Left forelimb (tissue), 1 donor: ENCODE measurements around the gene TBC1D22A.

Experiments
- DNase-seq: peaks from one replicate; pipeline ENCODE4 v3.0.0-alpha.2; 2018; ENCODE audit warnings: low spot score

The TBC1D22A gene

GRCh38 chr22:46835693-46836092, 73.2 kb downstream of the TBC1D22A start:
- no peak for DNase-seq

GRCh38 chr22:46841522-46841921, 79.1 kb downstream of the TBC1D22A start:
- no peak for DNase-seq

- peak; percentile 31 for DNase-seq
These were observed 80.2 kb downstream of the TBC1D22A start for GRCh38 chr22:46842606-46843005.

GRCh38 chr22:46843821-46844255, 81.4 kb downstream of the TBC1D22A start:
- DNase-seq, result peak; percentile 33

- DNase-seq, result peak; percentile 55
These were observed 82.3 kb downstream of the TBC1D22A start for GRCh38 chr22:46844606-46845210.

- peak; percentile 67 for DNase-seq
These were observed 83.1 kb downstream of the TBC1D22A start for GRCh38 chr22:46845296-46846149.

- DNase-seq, result peak; percentile 30
These were observed 83.8 kb downstream of the TBC1D22A start for GRCh38 chr22:46846150-46846831.

- peak; percentile 8 for DNase-seq
These were observed 84.4 kb downstream of the TBC1D22A start for GRCh38 chr22:46846832-46847355.

- DNase-seq, result no peak
These were observed 85.7 kb downstream of the TBC1D22A start for GRCh38 chr22:46848197-46848596.

- no peak for DNase-seq
These were observed 86.7 kb downstream of the TBC1D22A start for GRCh38 chr22:46849101-46849500.

GRCh38 chr22:46849951-46850350, 87.5 kb downstream of the TBC1D22A start:
- no peak for DNase-seq

- DNase-seq, result peak; percentile 55
These were observed 88.9 kb downstream of the TBC1D22A start for GRCh38 chr22:46851311-46851710.

GRCh38 chr22:46851941-46852340, 89.5 kb downstream of the TBC1D22A start:
- peak; percentile 23 for DNase-seq

- peak; percentile 30 for DNase-seq
These were observed 90.3 kb downstream of the TBC1D22A start for GRCh38 chr22:46852771-46853170.

GRCh38 chr22:46853191-46853590, 90.7 kb downstream of the TBC1D22A start:
- peak; percentile 30 for DNase-seq

- DNase-seq, result peak; percentile 53
These were observed 91.8 kb downstream of the TBC1D22A start for GRCh38 chr22:46854125-46854870.

GRCh38 chr22:46855681-46856080, 93.2 kb downstream of the TBC1D22A start:
- no peak for DNase-seq

GRCh38 chr22:46856661-46857060, 94.2 kb downstream of the TBC1D22A start:
- DNase-seq, result no peak

GRCh38 chr22:46857142-46857884, 94.9 kb downstream of the TBC1D22A start:
- peak; percentile 34 for DNase-seq

- no peak for DNase-seq
These were observed 95.4 kb downstream of the TBC1D22A start for GRCh38 chr22:46857885-46858143.

- peak; percentile 15 for DNase-seq
These were observed 95.8 kb downstream of the TBC1D22A start for GRCh38 chr22:46858181-46858771.
